A549 (cell line): ENCODE data around the gene PIANP. TPM values are rescaled to one million over a fixed set of nuclear protein-coding genes. Genes with fewer than 3 reads are reported as not detected.

Source experiments
- ATAC-seq, 2 experiments: fragments of 200-7000 bp in 1 of 2; fragments of >200 bp in 1 of 2; cut with Nextera tagmentation in 1 of 2; cut with Tn5 transposase in 1 of 2; 3 replicates each; pipeline versions ENCODE4 v1.8.0 to v1.9.1; 2018 to 2020; ENCODE audit warnings: mild to moderate bottlenecking in 1 of 2, moderate library complexity in 1 of 2
- CTCF ChIA-PET: fragments of 300-600 bp; sonication (Branson Sonifier 250); formaldehyde crosslinking; extraction: SDS; loops from one replicate; lab custom pipeline; 2021; ENCODE audit warnings: antibody characterized with exemption, inconsistent platforms; lab: Yijun Ruan, JAX
- POLR2A ChIA-PET: fragments of 350-600 bp; formaldehyde crosslinking; extraction: SDS; loops from one replicate; lab custom pipeline; 2021; ENCODE audit warnings: antibody characterized with exemption, inconsistent platforms; lab: Yijun Ruan, JAX
- DNase-seq, 2 experiments: peaks; one replicate each; pipeline versions ENCODE4 v3.0.0 to v3.0.0-alpha.2; 2011 to 2016; ENCODE audit warnings: low read depth in 1 of 2, low spot score in 1 of 2
- FAIRE-seq: peaks from 2 replicates; lab custom pipeline; 2011; peaks lifted over from hg19 to GRCh38; lab: Jason Lieb, UNC
- H3K27ac ChIP-seq, 2 experiments: fragments of >200 bp; sonication (Bioruptor Twin); formaldehyde crosslinking; 3 replicates each; pipeline ENCODE4 v1.5.1; 2016 to 2017
- H3K4me1 ChIP-seq: fragments of >200 bp; sonication (Bioruptor Twin); formaldehyde crosslinking; 3 replicates; pipeline ENCODE4 v1.6.1; 2016
- H3K4me2 ChIP-seq: fragments of >200 bp; sonication (Bioruptor Twin); formaldehyde crosslinking; 3 replicates; pipeline ENCODE4 v1.6.1; 2016
- H3K4me3 ChIP-seq: fragments of >200 bp; sonication (Bioruptor Twin); formaldehyde crosslinking; 3 replicates; pipeline ENCODE4 v1.5.1; 2016
- H3K9me3 ChIP-seq: fragments of >200 bp; sonication (Bioruptor Twin); formaldehyde crosslinking; 3 replicates; pipeline ENCODE4 v1.6.1; 2016
- BCL3 ChIP-seq: fragments of >200 bp; sonication (Bioruptor Twin); formaldehyde crosslinking; IDR thresholded peaks from 3 replicates; pipeline ENCODE4 v1.6.1; 2016
- CEBPB ChIP-seq, 2 experiments: fragments of >200 bp in 1 of 2; sonication (Bioruptor Twin) in 1 of 2; formaldehyde crosslinking in 1 of 2; IDR thresholded peaks; 2 replicates each; pipeline ENCODE4 v1.6.1; 2012 to 2016
- CHD2 ChIP-seq: fragments of 150-350 bp; IDR thresholded peaks from 2 replicates; pipeline ENCODE4 v1.6.1; 2014; ENCODE audit warnings: low read length; ENCODE audit not compliant: partially characterized antibody
- EHF ChIP-seq: fragments of 250-450 bp; sonication (Bioruptor Pico); IDR thresholded peaks from 2 replicates; pipeline ENCODE4 v1.5.0; 2020; ENCODE audit warnings: mild to moderate bottlenecking
- EHMT2 ChIP-seq: fragments of 200-600 bp; sonication (generic); IDR thresholded peaks from 2 replicates; pipeline ENCODE4 v1.6.1; 2016; ENCODE audit warnings: antibody characterized with exemption, low read depth, mild to moderate bottlenecking, moderate library complexity
- FOXS1 ChIP-seq: fragments of 250-450 bp; sonication (Bioruptor Pico); IDR thresholded peaks from 2 replicates; pipeline ENCODE4 v1.5.0; 2020; ENCODE audit warnings: mild to moderate bottlenecking, moderate library complexity
- HDAC2 ChIP-seq: fragments of 200-600 bp; sonication (generic); IDR thresholded peaks from 2 replicates; pipeline ENCODE4 v1.6.1; 2016
- HES2 ChIP-seq: fragments of >200 bp; sonication (Bioruptor Twin); formaldehyde crosslinking; IDR thresholded peaks from 2 replicates; pipeline ENCODE4 v1.6.1; 2016
- HOXB13 ChIP-seq: fragments of 250-450 bp; sonication (Bioruptor Pico); IDR thresholded peaks from 2 replicates; pipeline ENCODE4 v1.5.0; 2020; ENCODE audit warnings: low read depth, mild to moderate bottlenecking, moderate library complexity
- HOXB5 ChIP-seq: fragments of 250-450 bp; sonication (Bioruptor Pico); IDR thresholded peaks from 2 replicates; pipeline ENCODE4 v1.5.0; 2020; ENCODE audit warnings: mild to moderate bottlenecking, moderate library complexity
- JUN ChIP-seq, 2 experiments: fragments of >200 bp; sonication (Bioruptor Twin); formaldehyde crosslinking; IDR thresholded peaks; 2 replicates in 1 of 2; 3 replicates in 1 of 2; pipeline ENCODE4 v1.6.1; 2016 to 2017
- JUNB ChIP-seq: fragments of >200 bp; sonication (Bioruptor Twin); formaldehyde crosslinking; IDR thresholded peaks from 2 replicates; pipeline ENCODE4 v1.6.1; 2016
- KDM1A ChIP-seq: fragments of 200-600 bp; sonication (generic); IDR thresholded peaks from 2 replicates; pipeline ENCODE4 v1.6.1; 2016; ENCODE audit warnings: low read depth, mild to moderate bottlenecking
- KDM5A ChIP-seq: fragments of 200-600 bp; sonication (generic); IDR thresholded peaks from 2 replicates; pipeline ENCODE4 v1.6.1; 2016; ENCODE audit warnings: antibody characterized with exemption, mild to moderate bottlenecking
- MAFK ChIP-seq: fragments of 450-650 bp; IDR thresholded peaks from 2 replicates; pipeline ENCODE4 v1.6.1; 2014; ENCODE audit not compliant: partially characterized antibody
- MAX ChIP-seq: IDR thresholded peaks from 2 replicates; pipeline ENCODE4 v1.6.1; 2012
- NPAS2 ChIP-seq: fragments of 250-450 bp; sonication (Bioruptor Pico); IDR thresholded peaks from 2 replicates; pipeline ENCODE4 v1.8.0; 2022; ENCODE audit warnings: mild to moderate bottlenecking, moderate library complexity, borderline replicate concordance
- PBX3 ChIP-seq: IDR thresholded peaks from 2 replicates; pipeline ENCODE4 v1.6.1; 2012
- PHF8 ChIP-seq: fragments of 200-600 bp; sonication (generic); IDR thresholded peaks from 2 replicates; pipeline ENCODE4 v1.6.1; 2016; ENCODE audit warnings: low read depth, mild to moderate bottlenecking, antibody characterized with exemption, moderate library complexity, borderline replicate concordance
- RFX5 ChIP-seq: fragments of 450-650 bp; IDR thresholded peaks from 2 replicates; pipeline ENCODE4 v1.7.1; 2014; ENCODE audit warnings: antibody characterized with exemption, mild to moderate bottlenecking, moderate library complexity
- SREBF2 ChIP-seq: fragments of 450-650 bp; IDR thresholded peaks from 2 replicates; pipeline ENCODE4 v1.6.1; 2014; ENCODE audit warnings: mild to moderate bottlenecking, moderate library complexity
- WGBS: methylation state at CpG from one replicate; pipeline ENCODE4 v1.1.6; 2017; ENCODE audit errors: missing lambda C conversion rate; 5-methylcytosine and 5-hydroxymethylcytosine counted together
- polyA plus RNA-seq, 4 experiments: library from polyadenylated mRNA; depleted of rRNA in 3 of 4; stranded (reverse); fragments of >200 nt; fragmentation: RNase III in 1 of 4; extraction: RNeasy Plus Mini Kit Qiagen cat#74134 plus additional on column Dnase treatment in 1 of 4; gene quantifications; 2 replicates in 3 of 4; 3 replicates in 1 of 4; pipeline ENCODE4 v1.2.3, GENCODE V29; 2011 to 2017

PIANP gene
- polyA plus RNA-seq, 2 of the 4 experiments (the other 2 are of a cell fraction), result 0.10 to 0.56 TPM

GRCh38 chr12:6694701-6695100, 5.9 kb downstream of the PIANP start:
- DNase-seq, result no peak
- TF ChIP-seq EHF (no peak), MAFK (no peak), JUN (IDR thresholded peaks at IDR 0.05) (no peak), HOXB13 (CRISPR knock-in tag) (no peak), CHD2 (no peak), HDAC2 (no peak), KDM1A (no peak), EHMT2 (no peak), BCL3 (no peak), FOXS1 (no peak), HES2 (no peak), PHF8 (no peak), CEBPB (IDR thresholded peaks at IDR 0.05) (no peak), MAX (no peak), PBX3 (no peak), RFX5 (no peak), KDM5A (no peak), JUNB (no peak)
- TF ChIP-seq, all 56 proteins: peak for 0
- H3K27ac ChIP-seq, result no peak overlapping the region
- CTCF ChIA-PET, result interaction anchor here (0.7 to 3.3 kb wide), 5 partner anchors 10 to 76 kb away, joined by 3 to 9 read pairs (median 3); no protein-coding TSS in a partner anchor
- POLR2A ChIA-PET, result interaction anchor here (1.1 kb wide), 1 partner anchor 10 kb away, joined by 3 read pairs; no protein-coding TSS in a partner anchor
- no peak overlapping the region for H3K4me2 ChIP-seq
- H3K4me1 ChIP-seq, result peaks cover 7% of the 10 kb centered on the region; the same call in 1 of the 3 replicates
- no peak for ATAC-seq
- no peaks in the 10 kb centered on the region for H3K9me3 ChIP-seq
- no peak for FAIRE-seq
- H3K4me3 ChIP-seq, result no peak overlapping the region
- WGBS, result 68% methylated on average over 9 of the region's 9 CpGs

GRCh38 chr12:6693832-6694355, 6.7 kb downstream of the PIANP start:
- CTCF ChIA-PET, result interaction anchor here (0.7 to 3.3 kb wide), 5 partner anchors 10 to 76 kb away, joined by 3 to 9 read pairs (median 3); partner anchors contain the start of gene PTMS

More at GRCh38 chr12:6693832-6694355, 6.7 kb downstream of the PIANP start:
- TF ChIP-seq HOXB5 (CRISPR knock-in tag) (no peak), KDM5A (no peak), HOXB13 (CRISPR knock-in tag) (no peak), NPAS2 (no peak), PBX3 (no peak), SREBF2 (no peak)
- Histone ChIP-seq H3K9me3 (no peaks in the 10 kb centered on the region), H3K4me3 (no peak overlapping the region), H3K4me1 (peaks cover 6% of the 10 kb centered on the region; the same call in 1 of the 3 replicates), H3K27ac (no peak overlapping the region), H3K4me2 (no peak overlapping the region)
- FAIRE-seq (no peak), ATAC-seq (no peak), DNase-seq (no peak)
- POLR2A ChIA-PET, result interaction anchor here (1.1 kb wide), 1 partner anchor 9 kb away, joined by 3 read pairs; no protein-coding TSS in a partner anchor
- 69% methylated on average over 4 of the region's 4 CpGs for WGBS
